IMR-90 (cell line): ENCODE data around the gene MICOS13. TPM values are rescaled to one million over a fixed set of nuclear protein-coding genes. Genes with fewer than 3 reads are reported as not detected.

Experiments
- ATAC-seq: fragments of 200-7000 bp; cut with Tn5 transposase; 2 replicates; pipeline ENCODE4 v1.9.1; 2020; ENCODE audit warnings: low read depth, mild to moderate bottlenecking, moderate library complexity
- BruUV-seq: library from RNA; stranded (reverse); fragments of 400-500 nt; replicated peaks from 2 replicates; lab custom pipeline; 2021; lab: Mats Ljungman, UMichigan
- CTCF ChIA-PET: fragments of 300-600 bp; formaldehyde crosslinking; extraction: SDS; loops from one replicate; lab custom pipeline; 2021; ENCODE audit warnings: antibody characterized with exemption; lab: Yijun Ruan, JAX
- POLR2A ChIA-PET: fragments of 300-600 bp; sonication (Branson Sonifier 250); formaldehyde crosslinking; loops from one replicate; lab custom pipeline; 2022; ENCODE audit warnings: antibody characterized with exemption; ENCODE audit not compliant: unreplicated experiment; lab: Charles Lee
- DNase-seq: peaks from one replicate; pipeline ENCODE4 v3.0.0; 2013
- H2AFZ ChIP-seq: replicated peaks from 2 replicates; pipeline ENCODE3; 2013; ENCODE audit warnings: low read length, mild to moderate bottlenecking; ENCODE audit not compliant: poor library complexity
- H2AK5ac ChIP-seq: 2 replicates; pipeline ENCODE4 v1.6.1; 2013; ENCODE audit warnings: low read depth, low read length, inconsistent platforms
- H2AK9ac ChIP-seq: replicated peaks from 2 replicates; pipeline ENCODE3; 2013; ENCODE audit warnings: mild to moderate bottlenecking, low read depth, low read length, moderate library complexity; ENCODE audit not compliant: poor library complexity
- H2BK120ac ChIP-seq: 2 replicates; pipeline ENCODE4 v1.6.1; 2013; ENCODE audit warnings: low read depth, low read length, inconsistent platforms
- H2BK15ac ChIP-seq: 3 replicates; pipeline ENCODE4 v1.6.1; 2013; ENCODE audit warnings: low read depth, low read length, inconsistent platforms
- H2BK20ac ChIP-seq: 2 replicates; pipeline ENCODE4 v1.6.1; 2013; ENCODE audit warnings: low read depth, mild to moderate bottlenecking, inconsistent platforms, low read length, moderate library complexity
- H2BK5ac ChIP-seq: 2 replicates; pipeline ENCODE4 v1.6.1; 2013; ENCODE audit warnings: mild to moderate bottlenecking, low read depth, low read length, inconsistent platforms; ENCODE audit not compliant: poor library complexity, severe bottlenecking
- H3K14ac ChIP-seq: replicated peaks from 2 replicates; pipeline ENCODE4 v1.6.1; 2013; ENCODE audit warnings: low read depth, low read length, inconsistent platforms
- H3K18ac ChIP-seq: 2 replicates; pipeline ENCODE4 v1.6.1; 2013; ENCODE audit warnings: low read depth, low read length, control low read depth
- H3K23ac ChIP-seq: 2 replicates; pipeline ENCODE4 v1.6.1; 2013; ENCODE audit warnings: low read depth, low read length, inconsistent platforms
- H3K27ac ChIP-seq: 2 replicates; pipeline ENCODE4 v1.5.1; 2013; ENCODE audit warnings: mild to moderate bottlenecking, control low read depth, low read length; ENCODE audit not compliant: insufficient read depth
- H3K27me3 ChIP-seq: 2 replicates; pipeline ENCODE4 v1.6.1; 2013; ENCODE audit warnings: low read length; ENCODE audit not compliant: control insufficient read depth, insufficient read depth
- H3K36me3 ChIP-seq: 2 replicates; pipeline ENCODE4 v1.6.1; 2013; ENCODE audit warnings: low read length, mixed read lengths; ENCODE audit not compliant: control insufficient read depth, insufficient read depth
- H3K4ac ChIP-seq: 2 replicates; pipeline ENCODE4 v1.6.1; 2013; ENCODE audit warnings: low read depth, low read length, inconsistent platforms
- H3K4me1 ChIP-seq: 2 replicates; pipeline ENCODE4 v1.6.1; 2013; ENCODE audit warnings: low read length, mixed read lengths; ENCODE audit not compliant: control insufficient read depth, insufficient read depth
- H3K4me2 ChIP-seq: 2 replicates; pipeline ENCODE4 v1.6.1; 2013; ENCODE audit warnings: low read depth, mild to moderate bottlenecking, control low read depth, low read length, moderate library complexity
- H3K4me3 ChIP-seq: 2 replicates; pipeline ENCODE4 v1.5.1; 2013; ENCODE audit warnings: low read depth, mild to moderate bottlenecking, control low read depth, low read length, moderate library complexity; ENCODE audit not compliant: insufficient read depth
- H3K56ac ChIP-seq: 2 replicates; pipeline ENCODE4 v1.6.1; 2013; ENCODE audit warnings: low read length, inconsistent platforms; ENCODE audit not compliant: insufficient read depth; ENCODE audit errors: extremely low read depth
- H3K79me1 ChIP-seq, 2 experiments: 2 replicates each; pipeline ENCODE4 v1.6.1; 2013; ENCODE audit warnings: low read length in 2 of 2, inconsistent platforms in 1 of 2, low read depth in 1 of 2
- H3K9ac ChIP-seq: 2 replicates; pipeline ENCODE4 v1.6.1; 2013; ENCODE audit warnings: low read depth, low read length, control low read depth
- H3K9me1 ChIP-seq: 2 replicates; pipeline ENCODE4 v1.6.1; 2013; ENCODE audit warnings: low read length, inconsistent platforms; ENCODE audit not compliant: insufficient read depth
- H3K9me3 ChIP-seq: 2 replicates; pipeline ENCODE4 v1.6.1; 2013; ENCODE audit warnings: low read length; ENCODE audit not compliant: control insufficient read depth, insufficient read depth
- H4K20me1 ChIP-seq: 2 replicates; pipeline ENCODE4 v1.6.1; 2013; ENCODE audit warnings: low read length, inconsistent platforms; ENCODE audit not compliant: insufficient read depth
- H4K5ac ChIP-seq: 2 replicates; pipeline ENCODE4 v1.6.1; 2013; ENCODE audit warnings: mild to moderate bottlenecking, low read depth, low read length, control low read depth
- H4K8ac ChIP-seq, 2 experiments: 2 replicates each; pipeline ENCODE4 v1.6.1; 2013; ENCODE audit warnings: low read depth in 2 of 2, low read length in 2 of 2, control low read depth in 1 of 2, inconsistent platforms in 1 of 2
- H4K91ac ChIP-seq: 2 replicates; pipeline ENCODE4 v1.6.1; 2013; ENCODE audit warnings: low read depth, low read length, inconsistent platforms; ENCODE audit not compliant: insufficient read depth
- ELK1 ChIP-seq: fragments of 150-350 bp; IDR thresholded peaks from 2 replicates; pipeline ENCODE4 v1.6.1; 2016; ENCODE audit warnings: low read depth, mild to moderate bottlenecking, low read length, moderate library complexity, borderline replicate concordance
- MAZ ChIP-seq: IDR thresholded peaks from 2 replicates; pipeline ENCODE4 v1.6.1; 2012; ENCODE audit warnings: low read depth, mild to moderate bottlenecking, low read length, improper control_type of control experiment, moderate library complexity, borderline replicate concordance
- POLR2A ChIP-seq: IDR thresholded peaks from 2 replicates; pipeline ENCODE4 v1.6.1; 2012; ENCODE audit warnings: mild to moderate bottlenecking, low read depth, low read length
- WGBS, 2 experiments: methylation state at CpG; one replicate each; pipeline versions ENCODE4 v1.1.5 to v1.1.7; 2013; ENCODE audit warnings: missing lambda C conversion rate in 2 of 2; ENCODE audit not compliant: insufficient read length in 1 of 2; ENCODE audit errors: extremely low coverage in 2 of 2; 5-methylcytosine and 5-hydroxymethylcytosine counted together
- dilution Hi-C: fragments of 300-500 bp; cut with HindIII; formaldehyde crosslinking; loops from one replicate; pipeline ENCODE4 v1.14.3; 2018; ENCODE audit warnings: low sequenced_read_pairs; ENCODE audit not compliant: unreplicated experiment
- in situ Hi-C: fragments of 300-500 bp; cut with MboI; formaldehyde crosslinking; loops from 3 replicates; pipeline ENCODE4 v1.14.3; 2019; ENCODE audit warnings: low sequenced_read_pairs, inconsistent platforms, mixed read lengths
- intact Hi-C: fragments of 100-400 bp; cut with micrococcal nuclease; formaldehyde crosslinking; loops from 2 replicates; pipeline ENCODE4 v1.10.0; 2022
- polyA plus RNA-seq, 3 experiments: library from polyadenylated mRNA; depleted of rRNA; stranded (reverse); fragments of >200 nt; gene quantifications; 2 replicates each; pipeline ENCODE4 v1.2.3, GENCODE V29; 2012; ENCODE audit warnings: low replicate concordance in 1 of 3
- total RNA-seq: library from RNA; depleted of rRNA; stranded (reverse); fragments of >200 nt; gene quantifications from 2 replicates; pipeline ENCODE4 v1.2.3, GENCODE V29; 2012

The MICOS13 gene
- total and polyA plus RNA-seq, 2 of the 4 experiments (the other 2 are of a cell fraction): 14.5 to 48.9 TPM

- Histone ChIP-seq H3K4me1 (no peaks in the 10 kb centered on the region; the same call in 1 of the 2 replicates), H4K20me1 (peaks cover 64% of the 10 kb centered on the region), H3K79me1 (peaks cover 8 to 70% of the 10 kb centered on the region in 2 experiments; a peak in 3 of 4 replicates), H2BK120ac (no peak overlapping the region), H3K14ac (no peak overlapping the region), H4K8ac (no peak overlapping the region), H2BK15ac (no peak overlapping the region), H3K23ac (no peak overlapping the region), H3K4me3 (no peak overlapping the region), H3K18ac (no peak overlapping the region), H3K56ac (no peak overlapping the region), H3K27me3 (no peaks in the 10 kb centered on the region), H3K27ac (no peak overlapping the region), H3K36me3 (peaks cover 73% of the 10 kb centered on the region), H4K5ac (no peak overlapping the region), H2BK20ac (no peak overlapping the region), H3K4ac (no peak overlapping the region), H3K9me1 (peaks cover 4% of the 10 kb centered on the region; the same call in 1 of the 2 replicates), H2AK5ac (no peak overlapping the region), H3K9me3 (no peaks in the 10 kb centered on the region), H4K91ac (no peak overlapping the region), H3K9ac (no peak overlapping the region), H2AFZ (peak overlapping the region; percentile 23), H2AK9ac (peak overlapping the region; percentile 70), H2BK5ac (no peak overlapping the region), H3K4me2 (no peak overlapping the region)
- BruUV-seq: no TSS peak
- DNase-seq (no peak), ATAC-seq (no peak)
- TF ChIP-seq POLR2A: peak; percentile 9; the same call in 1 of the 2 replicates
- no peak for TF ChIP-seq ELK1
- TF ChIP-seq MAZ: no peak
- in situ Hi-C loops (no loop called here), dilution Hi-C loops (no loop called here), intact Hi-C loops (no loop called here)
- ChIA-PET POLR2A (no interaction called here), CTCF (no interaction called here)
- 82% methylated on average over 13 of the region's 25 CpGs; no CpG with 5 or more reads in 1 of the 2 experiments for WGBS, 2 experiments
These were observed 16.9 kb upstream of the MICOS13 start for GRCh38 chr19:5697022-5697889.
